Calu3 (cell line): ENCODE data around the gene GOLGA6L7. TPM values are rescaled to one million over a fixed set of nuclear protein-coding genes. Genes with fewer than 3 reads are reported as not detected.
"Not testable (repeated sequence)": the region's sequence is repeated elsewhere in the genome, so short reads cannot be mapped to it uniquely, and the experiment has no call there.

ENCODE experiments used
- BruUV-seq: library from RNA; stranded (reverse); fragments of 400-500 nt; replicated peaks from 2 replicates; lab custom pipeline; 2021; lab: Mats Ljungman, UMichigan
- CTCF ChIA-PET: fragments of 300-600 bp; sonication (Branson Sonifier 250); formaldehyde crosslinking; loops from one replicate; lab custom pipeline; 2022; ENCODE audit warnings: antibody characterized with exemption; lab: Charles Lee
- DNase-seq: peaks from one replicate; pipeline ENCODE4 v3.0.0; 2022
- H3K27ac Mint-ChIP-seq: one replicate; pipeline ENCODE4 v1.8.0; 2022; ENCODE audit warnings: mixed read lengths; ENCODE audit not compliant: unreplicated experiment
- H3K27me3 Mint-ChIP-seq: one replicate; pipeline ENCODE4 v1.8.0; 2022; ENCODE audit warnings: mixed read lengths; ENCODE audit not compliant: unreplicated experiment
- H3K36me3 Mint-ChIP-seq: one replicate; pipeline ENCODE4 v1.8.0; 2022; ENCODE audit warnings: mild to moderate bottlenecking, moderate library complexity, mixed read lengths; ENCODE audit not compliant: insufficient read depth, unreplicated experiment
- H3K4me1 Mint-ChIP-seq: one replicate; pipeline ENCODE4 v1.8.0; 2022; ENCODE audit warnings: mild to moderate bottlenecking, low read depth, mixed read lengths; ENCODE audit not compliant: unreplicated experiment
- H3K4me3 Mint-ChIP-seq: one replicate; pipeline ENCODE4 v1.8.0; 2022; ENCODE audit warnings: mild to moderate bottlenecking, low read depth, moderate library complexity, mixed read lengths; ENCODE audit not compliant: unreplicated experiment
- H3K9me3 Mint-ChIP-seq: one replicate; pipeline ENCODE4 v1.8.0; 2022; ENCODE audit warnings: low read depth, mixed read lengths; ENCODE audit not compliant: unreplicated experiment
- intact Hi-C: fragments of 100-400 bp; cut with micrococcal nuclease; formaldehyde crosslinking; loops from one replicate; pipeline ENCODE4 v1.10.0; 2022; ENCODE audit not compliant: unreplicated experiment
- total RNA-seq: library from RNA; stranded (reverse); gene quantifications from 2 replicates; pipeline ENCODE4 v1.2.3, GENCODE V29; 2022

GOLGA6L7 gene
- total RNA-seq, 1 experiment from 2014 or later, result not detected

- intact Hi-C loops, H3K27ac Mint-ChIP-seq, H3K4me3 Mint-ChIP-seq, H3K27me3 Mint-ChIP-seq, CTCF ChIA-PET, H3K36me3 Mint-ChIP-seq, H3K4me1 Mint-ChIP-seq, DNase-seq, H3K9me3 Mint-ChIP-seq, BruUV-seq: not testable (repeated sequence)
Measured at GRCh38 chr15:28849271-28849670, 827 bp upstream of the GOLGA6L7 start.

DNA sequence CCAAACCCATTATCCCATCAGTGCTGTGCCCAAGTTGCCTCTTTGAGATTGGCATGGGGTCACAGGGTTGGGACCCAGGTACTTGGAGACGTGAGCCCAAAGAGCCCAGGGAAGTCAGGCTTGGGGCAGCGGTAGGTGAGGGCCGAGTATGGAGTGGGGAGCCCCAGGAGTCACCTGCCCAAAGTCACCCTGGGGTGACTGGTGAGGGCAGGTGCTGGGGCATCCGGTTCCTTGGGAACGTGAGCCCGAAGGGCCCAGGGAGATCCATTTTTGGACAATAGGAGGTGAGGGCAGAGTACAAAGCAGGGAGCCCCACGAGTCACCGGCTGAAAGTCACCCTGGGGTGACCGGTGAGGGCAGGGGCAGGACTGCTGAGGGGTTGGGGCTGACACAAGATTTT lies 485 bp downstream of the GOLGA6L7 start:
- CTCF ChIA-PET, H3K9me3 Mint-ChIP-seq, BruUV-seq, intact Hi-C loops, H3K4me1 Mint-ChIP-seq, H3K36me3 Mint-ChIP-seq, H3K4me3 Mint-ChIP-seq, DNase-seq, H3K27ac Mint-ChIP-seq, H3K27me3 Mint-ChIP-seq: not testable (repeated sequence)

DNA sequence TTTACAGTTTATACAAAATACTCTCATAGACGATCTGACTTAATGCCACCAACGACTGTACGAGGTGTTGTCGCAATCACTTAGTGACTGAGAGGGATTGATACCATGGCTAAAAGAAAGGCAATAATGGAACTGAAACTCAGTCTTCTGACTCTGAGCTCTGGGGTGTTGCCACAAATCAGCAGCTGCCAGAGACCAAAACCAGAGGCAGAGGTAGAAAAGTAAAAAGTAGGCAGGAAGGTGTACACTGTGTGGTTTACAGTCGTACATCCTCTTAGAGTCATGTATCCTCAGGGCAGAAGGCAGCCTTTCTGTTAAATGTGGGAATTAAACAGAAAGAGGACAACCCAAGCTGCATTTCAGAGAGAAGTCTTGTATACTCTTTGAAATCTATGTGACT lies 1.2 kb downstream of the GOLGA6L7 start:
- intact Hi-C loops, H3K9me3 Mint-ChIP-seq, CTCF ChIA-PET, H3K27me3 Mint-ChIP-seq, BruUV-seq, DNase-seq, H3K36me3 Mint-ChIP-seq, H3K27ac Mint-ChIP-seq, H3K4me3 Mint-ChIP-seq, H3K4me1 Mint-ChIP-seq: not testable (repeated sequence)

DNA sequence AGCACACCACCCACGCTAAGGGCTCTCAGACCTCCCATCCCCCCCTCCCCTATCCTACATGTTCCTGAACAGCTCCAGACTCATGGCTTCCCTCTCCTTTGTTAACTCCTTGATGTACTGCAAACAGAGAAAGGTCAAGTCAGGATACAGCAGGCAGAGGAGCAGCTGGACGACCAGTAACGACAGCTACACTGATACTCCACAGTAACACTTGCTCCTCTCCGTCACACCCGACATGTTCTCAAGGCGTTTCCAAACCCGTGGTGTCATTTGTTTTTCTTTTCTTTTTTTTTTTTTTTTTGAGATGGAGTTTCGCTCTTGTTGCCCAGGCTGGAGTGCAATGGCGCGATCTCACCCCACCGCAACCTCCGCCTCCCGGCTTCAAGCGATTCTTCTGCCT lies 4.3 kb downstream of the GOLGA6L7 start:
- intact Hi-C loops, H3K27ac Mint-ChIP-seq, BruUV-seq, H3K4me3 Mint-ChIP-seq, DNase-seq, H3K9me3 Mint-ChIP-seq, H3K4me1 Mint-ChIP-seq, CTCF ChIA-PET, H3K27me3 Mint-ChIP-seq, H3K36me3 Mint-ChIP-seq: not testable (repeated sequence)

- H3K9me3 Mint-ChIP-seq, H3K27ac Mint-ChIP-seq, H3K4me1 Mint-ChIP-seq, DNase-seq, BruUV-seq, intact Hi-C loops, CTCF ChIA-PET, H3K27me3 Mint-ChIP-seq, H3K36me3 Mint-ChIP-seq, H3K4me3 Mint-ChIP-seq: not testable (repeated sequence)
Measured at GRCh38 chr15:28843520-28843919, 4.9 kb downstream of the GOLGA6L7 start.

- DNase-seq, BruUV-seq, H3K4me1 Mint-ChIP-seq, H3K9me3 Mint-ChIP-seq, H3K27ac Mint-ChIP-seq, H3K4me3 Mint-ChIP-seq, CTCF ChIA-PET, intact Hi-C loops, H3K36me3 Mint-ChIP-seq, H3K27me3 Mint-ChIP-seq: not testable (repeated sequence)
Measured at GRCh38 chr15:28842210-28842609, 6.2 kb downstream of the GOLGA6L7 start.

DNA sequence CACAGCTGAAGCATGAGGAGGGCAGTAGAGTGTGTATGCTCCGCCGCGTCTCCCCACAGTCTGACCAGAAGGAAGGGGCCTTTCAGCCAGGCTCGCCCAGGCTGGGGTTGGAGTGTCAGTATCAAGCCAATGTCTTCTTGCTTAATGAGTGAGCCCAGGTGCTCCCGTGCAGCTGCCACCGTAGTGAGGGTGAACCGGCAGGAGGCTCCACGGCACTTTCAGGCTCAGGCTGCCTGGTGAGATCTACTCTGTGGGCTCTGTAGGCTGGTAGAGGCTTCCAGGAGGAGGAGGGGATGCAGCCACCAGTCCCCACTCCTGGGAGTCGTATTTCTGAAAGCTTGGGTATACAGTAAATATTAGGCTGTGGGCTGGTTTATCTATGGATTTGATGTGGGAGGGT lies 8.2 kb downstream of the GOLGA6L7 start:
- DNase-seq, BruUV-seq, H3K9me3 Mint-ChIP-seq, H3K36me3 Mint-ChIP-seq, H3K27ac Mint-ChIP-seq, intact Hi-C loops, H3K4me3 Mint-ChIP-seq, CTCF ChIA-PET, H3K27me3 Mint-ChIP-seq, H3K4me1 Mint-ChIP-seq: not testable (repeated sequence)

GRCh38 chr15:28834957-28835585 lies 13.4 kb downstream of the GOLGA6L7 start:
- BruUV-seq, result not testable (repeated sequence)

DNA sequence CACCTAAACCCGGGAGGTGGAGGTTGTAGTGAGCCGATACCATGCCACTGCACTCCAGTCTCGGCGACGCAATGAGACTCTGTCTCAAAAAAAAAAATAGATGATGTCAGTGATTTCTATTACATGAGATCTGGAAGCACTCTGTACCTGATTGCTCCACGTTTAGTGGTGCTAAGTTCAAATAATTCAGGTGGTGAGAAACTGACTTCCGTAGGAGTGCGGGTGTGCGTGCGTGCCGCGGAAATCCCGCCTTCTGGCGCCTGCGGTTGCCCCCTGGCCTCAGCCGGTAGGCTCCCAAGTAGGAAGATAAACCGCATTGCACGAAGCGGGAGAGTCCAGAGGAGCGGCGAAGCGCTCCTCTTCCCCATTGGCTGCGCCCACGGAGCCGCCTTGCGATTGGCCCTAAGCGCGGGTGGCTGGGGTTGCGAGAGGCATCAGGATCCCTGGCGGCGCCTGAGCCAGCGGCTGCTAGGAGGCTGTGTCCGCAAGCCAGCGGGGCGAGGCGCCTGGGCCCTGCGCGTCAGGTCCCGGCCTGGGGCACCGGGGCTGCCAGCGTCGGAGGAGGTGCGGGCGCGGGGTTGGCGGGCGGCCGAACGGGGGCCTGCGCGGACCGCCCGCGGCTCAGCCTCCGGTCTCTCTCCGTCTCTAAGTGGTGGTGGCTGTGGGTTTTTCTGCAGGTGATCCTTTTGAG lies 16.4 kb downstream of the GOLGA6L7 start:
- H3K9me3 Mint-ChIP-seq, BruUV-seq, H3K4me3 Mint-ChIP-seq, H3K27ac Mint-ChIP-seq, CTCF ChIA-PET, H3K27me3 Mint-ChIP-seq, H3K4me1 Mint-ChIP-seq, intact Hi-C loops, DNase-seq, H3K36me3 Mint-ChIP-seq: not testable (repeated sequence)

More at GRCh38 chr15:28834957-28835585, 13.4 kb downstream of the GOLGA6L7 start:
- intact Hi-C loops, H3K36me3 Mint-ChIP-seq, CTCF ChIA-PET, H3K4me1 Mint-ChIP-seq, H3K4me3 Mint-ChIP-seq, DNase-seq, H3K9me3 Mint-ChIP-seq, H3K27me3 Mint-ChIP-seq, H3K27ac Mint-ChIP-seq: not testable (repeated sequence)

- H3K4me3 Mint-ChIP-seq, DNase-seq, H3K36me3 Mint-ChIP-seq, H3K4me1 Mint-ChIP-seq, H3K27me3 Mint-ChIP-seq, BruUV-seq, H3K9me3 Mint-ChIP-seq, CTCF ChIA-PET, H3K27ac Mint-ChIP-seq, intact Hi-C loops: not testable (repeated sequence)
Measured at GRCh38 chr15:28821420-28821819, 27.0 kb downstream of the GOLGA6L7 start.
